HCT116 (cell line): Measurements from ENCODE around the gene HOXB9. TPM values are rescaled to one million over a fixed set of nuclear protein-coding genes. Genes with fewer than 3 reads are reported as not detected.

ENCODE experiments used
- ATAC-seq: fragments of 200-7000 bp; cut with Tn5 transposase; 2 replicates; pipeline ENCODE4 v1.9.1; 2020; ENCODE audit warnings: mild to moderate bottlenecking, moderate library complexity
- BruUV-seq: library from RNA; stranded (reverse); fragments of 400-500 nt; replicated peaks from 2 replicates; lab custom pipeline; 2021; lab: Mats Ljungman, UMichigan
- CTCF ChIA-PET: fragments of 300-600 bp; sonication (Branson Sonifier 250); formaldehyde crosslinking; loops from one replicate; lab custom pipeline; 2021; ENCODE audit warnings: antibody characterized with exemption; lab: Charles Lee
- POLR2A ChIA-PET: fragments of 300-600, 350-600 bp; sonication (Branson Sonifier 250); formaldehyde crosslinking; loops from one replicate; lab custom pipeline; 2021; ENCODE audit warnings: antibody characterized with exemption; lab: Charles Lee
- RAD21 ChIA-PET, 2 experiments: fragments of 300-600 bp; sonication (Branson Sonifier 250); formaldehyde crosslinking; loops; one replicate each; lab custom pipeline; 2023; ENCODE audit warnings: low total read pairs in 2 of 2; ENCODE audit not compliant: uncharacterized antibody in 2 of 2, unreplicated experiment in 2 of 2, low non-redundant PET in 1 of 2; lab: Charles Lee
- DNase-seq: peaks from one replicate; pipeline ENCODE4 v3.0.0-alpha.2; 2010; ENCODE audit warnings: low read depth, low spot score
- H2AFZ ChIP-seq: fragments of 200-600 bp; shearing (Covaris generic), sonication (generic); 2 replicates; pipeline ENCODE4 v1.6.1; 2017; ENCODE audit warnings: low read depth, mixed run types, mixed read lengths, antibody characterized with exemption, low read length; ENCODE audit not compliant: poor library complexity, severe bottlenecking
- H3K27ac ChIP-seq: 2 replicates; pipeline ENCODE4 v1.5.1; 2012; ENCODE audit warnings: low read depth, low read length
- H3K27me3 ChIP-seq: fragments of 200-600 bp; sonication (generic); 2 replicates; pipeline ENCODE4 v1.6.1; 2016; ENCODE audit warnings: mixed run types, low read length, mixed read lengths; ENCODE audit not compliant: insufficient read depth
- H3K36me3 ChIP-seq, 2 experiments: fragments of 200-500 bp in 1 of 2; fragments of 200-600 bp in 1 of 2; sonication (Bioruptor generic) in 1 of 2; sonication (generic) in 1 of 2; 2 replicates each; pipeline versions ENCODE4 v1.5.1 to v1.6.1; 2014 to 2016; ENCODE audit warnings: low read length in 2 of 2, inconsistent platforms in 1 of 2, mixed read lengths in 1 of 2, mixed run types in 1 of 2; ENCODE audit not compliant: insufficient read depth in 2 of 2, control insufficient read depth in 1 of 2
- H3K4me1 ChIP-seq, 2 experiments: fragments of 200-600 bp in 1 of 2; sonication (generic) in 1 of 2; 2 replicates each; pipeline versions ENCODE4 v1.5.1 to v1.6.1; 2012 to 2017; ENCODE audit warnings: low read length in 2 of 2, inconsistent platforms in 1 of 2, mild to moderate bottlenecking in 1 of 2, mixed read lengths in 1 of 2, mixed run types in 1 of 2, moderate library complexity in 1 of 2; ENCODE audit not compliant: insufficient read depth in 2 of 2, control insufficient read depth in 1 of 2
- H3K4me2 ChIP-seq: fragments of 200-600 bp; sonication (generic); 2 replicates; pipeline ENCODE4 v1.6.1; 2017; ENCODE audit warnings: mixed run types, low read length, mixed read lengths
- H3K4me3 ChIP-seq, 2 experiments: fragments of 200-600 bp in 1 of 2; sonication (generic) in 1 of 2; replicated peaks in 1 of 2; 2 replicates each; pipeline ENCODE4 v1.5.1; 2011 to 2016; ENCODE audit warnings: low read length in 2 of 2, control low read depth in 1 of 2, low read depth in 1 of 2, mild to moderate bottlenecking in 1 of 2, mixed read lengths in 1 of 2, mixed run types in 1 of 2
- H3K79me2 ChIP-seq: fragments of 200-600 bp; sonication (generic); 2 replicates; pipeline ENCODE4 v1.6.1; 2017; ENCODE audit warnings: mild to moderate bottlenecking, mixed run types, low read length, moderate library complexity, mixed read lengths; ENCODE audit not compliant: insufficient read depth
- H3K9ac ChIP-seq: fragments of 200-600 bp; sonication (generic); 2 replicates; pipeline ENCODE4 v1.6.1; 2016; ENCODE audit warnings: low read length, mixed read lengths
- H3K9me2 ChIP-seq: fragments of 200-600 bp; sonication (generic), shearing (Covaris generic); 2 replicates; pipeline ENCODE4 v1.6.1; 2017; ENCODE audit warnings: mixed run types, mild to moderate bottlenecking, moderate library complexity; ENCODE audit not compliant: insufficient read depth
- H3K9me3 ChIP-seq, 2 experiments: fragments of 200-500 bp in 1 of 2; fragments of 200-600 bp in 1 of 2; sonication (Bioruptor generic) in 1 of 2; sonication (generic) in 1 of 2; 2 replicates each; pipeline ENCODE4 v1.6.1; 2014 to 2017; ENCODE audit warnings: low read length in 2 of 2, mixed read lengths in 2 of 2, inconsistent platforms in 1 of 2, low read depth in 1 of 2, mild to moderate bottlenecking in 1 of 2, mixed run types in 1 of 2, moderate library complexity in 1 of 2; ENCODE audit not compliant: control insufficient read depth in 1 of 2, insufficient read depth in 1 of 2
- H4K20me1 ChIP-seq: fragments of 200-600 bp; sonication (generic), shearing (Covaris generic); 2 replicates; pipeline ENCODE4 v1.6.1; 2017; ENCODE audit warnings: mixed run types, mild to moderate bottlenecking, moderate library complexity; ENCODE audit not compliant: insufficient read depth
- CBX3 ChIP-seq: IDR thresholded peaks from 2 replicates; pipeline ENCODE4 v1.6.1; 2012; ENCODE audit warnings: low read depth
- CEBPB ChIP-seq: IDR thresholded peaks from 2 replicates; pipeline ENCODE4 v1.6.1; 2012; ENCODE audit warnings: low read depth
- EGR1 ChIP-seq: IDR thresholded peaks from 2 replicates; pipeline ENCODE4 v1.6.1; 2012; ENCODE audit warnings: low read depth
- FOSL1 ChIP-seq: IDR thresholded peaks from 2 replicates; pipeline ENCODE4 v1.6.1; 2012; ENCODE audit warnings: low read depth
- POLR2A ChIP-seq: IDR thresholded peaks from 2 replicates; pipeline ENCODE4 v1.7.0; 2011; ENCODE audit warnings: borderline replicate concordance; ENCODE audit not compliant: insufficient read depth, insufficient read length; ENCODE audit errors: extremely low read depth
- POLR2AphosphoS5 ChIP-seq: IDR thresholded peaks from 2 replicates; pipeline ENCODE4 v1.6.1; 2011; ENCODE audit warnings: mild to moderate bottlenecking, low read depth, low read length, moderate library complexity
- SRF ChIP-seq: IDR thresholded peaks from 2 replicates; pipeline ENCODE4 v1.6.1; 2012; ENCODE audit warnings: low read depth
- TCF7L2 ChIP-seq: IDR thresholded peaks from 2 replicates; pipeline ENCODE4 v1.7.0; 2011; ENCODE audit warnings: borderline replicate concordance, inconsistent platforms; ENCODE audit not compliant: insufficient read depth, insufficient read length; ENCODE audit errors: extremely low read depth
- ZBTB33 ChIP-seq: IDR thresholded peaks from 2 replicates; pipeline ENCODE4 v1.6.1; 2011; ENCODE audit warnings: mild to moderate bottlenecking, low read length, moderate library complexity; ENCODE audit not compliant: insufficient replicate concordance; ENCODE audit errors: extremely low read depth
- ZNF274 ChIP-seq: fragments of 200-500 bp; sonication (Bioruptor generic); IDR thresholded peaks from 2 replicates; pipeline ENCODE4 v1.6.1; 2014; ENCODE audit warnings: mild to moderate bottlenecking, low read depth, low read length, inconsistent platforms
- intact Hi-C: fragments of 100-400 bp; cut with micrococcal nuclease; formaldehyde crosslinking; loops from 2 replicates; pipeline ENCODE4 v1.10.0; 2022
- total RNA-seq: library from RNA; stranded (reverse); gene quantifications from one replicate; pipeline ENCODE4 v1.2.1, GENCODE V29; 2021; ENCODE audit not compliant: unreplicated experiment
- TF ChIP-seq, protein P1 (sequence below): IDR thresholded peaks from 2 replicates; pipeline ENCODE4 v1.6.1; 2012; ENCODE audit warnings: low read depth
- TF ChIP-seq, protein P2 (sequence below): IDR thresholded peaks from 2 replicates; pipeline ENCODE4 v1.6.1; 2012

Gene HOXB9
- total RNA-seq, 1 experiment from 2014 or later = 40.1 TPM

DNA sequence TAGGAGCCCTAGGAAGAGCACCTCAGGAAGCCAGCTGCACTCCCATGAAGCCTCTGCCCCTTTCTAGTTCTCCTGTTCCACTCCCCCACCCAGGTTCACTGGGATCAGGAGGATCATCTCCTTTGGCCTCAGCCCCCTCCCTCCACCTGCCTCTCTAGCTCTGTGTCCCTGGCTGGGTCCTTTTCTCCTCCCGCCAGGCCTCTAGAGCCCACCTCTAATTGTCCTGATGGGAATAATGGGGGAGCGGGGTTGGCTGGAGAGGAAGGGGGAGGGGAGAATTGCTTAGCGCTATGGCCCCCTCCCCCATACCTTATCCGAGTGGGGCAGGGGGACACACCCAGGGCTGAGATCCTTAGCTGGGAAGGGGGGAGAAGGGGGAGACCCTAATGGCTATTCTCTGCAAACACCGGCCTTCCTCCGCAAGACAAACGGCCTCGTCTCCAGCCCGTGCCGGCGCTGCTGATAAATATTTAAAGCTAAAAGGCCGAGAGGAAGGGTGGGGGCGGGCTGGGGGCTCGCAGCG is 16.3 kb downstream of the HOXB9 start:
- no TSS peak for BruUV-seq
- ChIA-PET POLR2A (interaction anchor here (0.6 to 1.0 kb wide), 3 partner anchors 17 to 390 kb away, joined by 3 to 5 read pairs (median 5); partner anchors contain the start of gene HOXB9), RAD21 (interaction anchor here in 1 of 2 experiments (0.6 kb wide), 1 partner anchor 8 kb away, joined by 9 read pairs; no protein-coding TSS in a partner anchor), CTCF (interaction anchor here (0.8 to 1.6 kb wide), 8 partner anchors 8 to 584 kb away, joined by 3 to 6 read pairs (median 4); no protein-coding TSS in a partner anchor)
- H2AFZ ChIP-seq = no peak overlapping the region
- H4K20me1 ChIP-seq = no peaks in the 10 kb centered on the region
- peak overlapping the region; percentile 95 for H3K4me2 ChIP-seq
- H3K4me3 ChIP-seq = peak overlapping the region; percentile 80 to 90
- H3K4me1 ChIP-seq = peaks cover 26 to 61% of the 10 kb centered on the region in 2 experiments
- H3K27me3 ChIP-seq = no peaks in the 10 kb centered on the region
- no peak for DNase-seq
- H3K36me3 ChIP-seq = no peaks in the 10 kb centered on the region
- peak overlapping the region; percentile 97 for H3K9ac ChIP-seq
- TF ChIP-seq ZBTB33 (no peak), EGR1 (no peak), ZNF274 (no peak), SRF (no peak), CEBPB (no peak), TCF7L2 (no peak), POLR2AphosphoS5 (no peak), FOSL1 (no peak), POLR2A (no peak), CBX3 (no peak)
- TF ChIP-seq, protein P1, sequence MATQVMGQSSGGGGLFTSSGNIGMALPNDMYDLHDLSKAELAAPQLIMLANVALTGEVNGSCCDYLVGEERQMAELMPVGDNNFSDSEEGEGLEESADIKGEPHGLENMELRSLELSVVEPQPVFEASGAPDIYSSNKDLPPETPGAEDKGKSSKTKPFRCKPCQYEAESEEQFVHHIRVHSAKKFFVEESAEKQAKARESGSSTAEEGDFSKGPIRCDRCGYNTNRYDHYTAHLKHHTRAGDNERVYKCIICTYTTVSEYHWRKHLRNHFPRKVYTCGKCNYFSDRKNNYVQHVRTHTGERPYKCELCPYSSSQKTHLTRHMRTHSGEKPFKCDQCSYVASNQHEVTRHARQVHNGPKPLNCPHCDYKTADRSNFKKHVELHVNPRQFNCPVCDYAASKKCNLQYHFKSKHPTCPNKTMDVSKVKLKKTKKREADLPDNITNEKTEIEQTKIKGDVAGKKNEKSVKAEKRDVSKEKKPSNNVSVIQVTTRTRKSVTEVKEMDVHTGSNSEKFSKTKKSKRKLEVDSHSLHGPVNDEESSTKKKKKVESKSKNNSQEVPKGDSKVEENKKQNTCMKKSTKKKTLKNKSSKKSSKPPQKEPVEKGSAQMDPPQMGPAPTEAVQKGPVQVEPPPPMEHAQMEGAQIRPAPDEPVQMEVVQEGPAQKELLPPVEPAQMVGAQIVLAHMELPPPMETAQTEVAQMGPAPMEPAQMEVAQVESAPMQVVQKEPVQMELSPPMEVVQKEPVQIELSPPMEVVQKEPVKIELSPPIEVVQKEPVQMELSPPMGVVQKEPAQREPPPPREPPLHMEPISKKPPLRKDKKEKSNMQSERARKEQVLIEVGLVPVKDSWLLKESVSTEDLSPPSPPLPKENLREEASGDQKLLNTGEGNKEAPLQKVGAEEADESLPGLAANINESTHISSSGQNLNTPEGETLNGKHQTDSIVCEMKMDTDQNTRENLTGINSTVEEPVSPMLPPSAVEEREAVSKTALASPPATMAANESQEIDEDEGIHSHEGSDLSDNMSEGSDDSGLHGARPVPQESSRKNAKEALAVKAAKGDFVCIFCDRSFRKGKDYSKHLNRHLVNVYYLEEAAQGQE = no peak
- TF ChIP-seq, protein P2, sequence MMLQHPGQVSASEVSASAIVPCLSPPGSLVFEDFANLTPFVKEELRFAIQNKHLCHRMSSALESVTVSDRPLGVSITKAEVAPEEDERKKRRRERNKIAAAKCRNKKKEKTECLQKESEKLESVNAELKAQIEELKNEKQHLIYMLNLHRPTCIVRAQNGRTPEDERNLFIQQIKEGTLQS = no peak
- ATAC-seq = no peak
- H3K9me2 ChIP-seq = no peaks in the 10 kb centered on the region
- intact Hi-C loops = loop anchor here (10.0 kb wide), 1 partner anchor 125 kb away; no protein-coding TSS in a partner anchor
- peaks cover 68% of the 10 kb centered on the region for H3K79me2 ChIP-seq
- H3K9me3 ChIP-seq = no peaks in the 10 kb centered on the region
- peak overlapping the region; percentile 98 for H3K27ac ChIP-seq
